Kidney (tissue), 14 donors: ENCODE results near the gene MCRS1. TPM values are rescaled to one million over a fixed set of nuclear protein-coding genes. Genes with fewer than 3 reads are reported as not detected.

Experiments used
- DNase-seq, 5 donors: peaks; one replicate each; pipeline ENCODE4 v3.0.0-alpha.2; 2013 to 2020
- FAIRE-seq: peaks from 2 replicates; lab custom pipeline; 2012; peaks lifted over from hg19 to GRCh38; lab: Jason Lieb, UNC
- H3K27ac ChIP-seq, 2 donors: one replicate each; pipeline ENCODE4 v1.7.0; 2013; ENCODE audit warnings: low read depth in 2 of 2, low read length in 2 of 2, inconsistent platforms in 1 of 2
- H3K27me3 ChIP-seq: one replicate; pipeline ENCODE4 v1.7.1; 2013; ENCODE audit warnings: low read length, inconsistent platforms; ENCODE audit not compliant: control insufficient read depth, insufficient read depth
- H3K36me3 ChIP-seq, 3 donors: one replicate each; pipeline versions ENCODE4 v1.7.0 to v1.7.1; 2013; ENCODE audit warnings: low read length in 3 of 3, control low read depth in 1 of 3, inconsistent platforms in 1 of 3; ENCODE audit not compliant: insufficient read depth in 3 of 3, control insufficient read depth in 2 of 3
- H3K4me1 ChIP-seq, 3 donors: one replicate each; pipeline versions ENCODE4 v1.7.0 to v1.7.1; 2013; ENCODE audit warnings: low read length in 3 of 3, inconsistent platforms in 1 of 3, low read depth in 1 of 3; ENCODE audit not compliant: control insufficient read depth in 2 of 3, insufficient read depth in 2 of 3
- H3K4me3 ChIP-seq, 3 donors: one replicate each; pipeline versions ENCODE4 v1.7.0 to v1.8.1; 2013; ENCODE audit warnings: low read length in 3 of 3, control low read depth in 1 of 3, inconsistent platforms in 1 of 3
- H3K9ac ChIP-seq, 3 donors: one replicate each; pipeline versions ENCODE4 v1.7.0 to v1.7.1; 2013; ENCODE audit warnings: low read length in 3 of 3, control low read depth in 1 of 3, inconsistent platforms in 1 of 3
- H3K9me3 ChIP-seq, 3 donors: one replicate each; pipeline versions ENCODE4 v1.7.0 to v1.7.1; 2013; ENCODE audit warnings: low read length in 3 of 3, control low read depth in 1 of 3, inconsistent platforms in 1 of 3; ENCODE audit not compliant: control insufficient read depth in 2 of 3, insufficient read depth in 1 of 3
- CTCF ChIP-seq: IDR thresholded peaks from 3 replicates; pipeline ENCODE4 v1.5.1; 2012; ENCODE audit warnings: mild to moderate bottlenecking, moderate library complexity, borderline replicate concordance; ENCODE audit not compliant: insufficient read depth; ENCODE audit errors: extremely low read depth
- intact Hi-C: fragments of 100-400 bp; cut with DNase I; formaldehyde crosslinking; loops from one replicate; pipeline ENCODE4 v1.11.1; 2022
- polyA plus RNA-seq: library from polyadenylated mRNA; stranded (reverse); fragments of 350-450 nt; fragmentation: Illumina TruSeq; extraction: RNeasy Lipid Tissue Mini Kit (QIAGEN cat#74804); gene quantifications from one replicate; pipeline ENCODE4 v1.2.3, GENCODE V29; 2014; ENCODE audit warnings: low read depth, low replicate concordance; ENCODE audit not compliant: insufficient read depth
- total RNA-seq: library from RNA; stranded (reverse); fragmentation: NEBNext Ultra II Directional; extraction: Animal tissue kit (Norgen Biotek cat#: 25700); gene quantifications from one replicate; pipeline ENCODE4 v1.2.1, GENCODE V29; 2021
- donor health status: control.
- donor health status: control.
- donor health status: control.
- donor health status: control.
- donor health status: control.
- donor health status: DM: yes; HTN: yes; CAD: no.
- donor health status: Normal renal cell carcinoma (clear cell type).

The MCRS1 gene
- total and polyA plus RNA-seq, 2 donors from 2014 or later = 60.4 to 66.8 TPM

GRCh38 chr12:49524660-49525324 is 43.1 kb downstream of the MCRS1 start:
- peaks cover 0 to 10% (median 4%) of the 10 kb centered on the region in 3 donors for H3K36me3 ChIP-seq
- H3K9me3 ChIP-seq = no peaks in the 10 kb centered on the region
- no peak for DNase-seq
- intact Hi-C loops = no loop called here
- H3K9ac ChIP-seq = no peak overlapping the region
- no peak overlapping the region for H3K27ac ChIP-seq
- no peaks in the 10 kb centered on the region for H3K4me1 ChIP-seq
- TF ChIP-seq CTCF = no peak
- no peak for FAIRE-seq
- H3K27me3 ChIP-seq = no peaks in the 10 kb centered on the region
- no peak overlapping the region for H3K4me3 ChIP-seq

- Histone ChIP-seq H3K27me3 (no peaks in the 10 kb centered on the region), H3K9me3 (no peaks in the 10 kb centered on the region), H3K4me3 (no peak overlapping the region), H3K4me1 (no peaks in the 10 kb centered on the region), H3K36me3 (peaks cover 0 to 10% (median 4%) of the 10 kb centered on the region in 3 donors), H3K9ac (no peak overlapping the region), H3K27ac (no peak overlapping the region)
- intact Hi-C loops = no loop called here
- no peak for DNase-seq
- TF ChIP-seq CTCF = no peak
- FAIRE-seq = no peak
Observed at GRCh38 chr12:49521389-49521788, 46.6 kb downstream of the MCRS1 start.

GRCh38 chr12:49519574-49519936 is 48.4 kb downstream of the MCRS1 start:
- FAIRE-seq (no peak), DNase-seq (no peak)
- no peak overlapping the region for H3K4me3 ChIP-seq
- intact Hi-C loops = no loop called here
- H3K4me1 ChIP-seq = no peaks in the 10 kb centered on the region
- TF ChIP-seq CTCF = no peak
- peaks cover 0 to 4% (median under 1%) of the 10 kb centered on the region in 3 donors for H3K36me3 ChIP-seq
- H3K9me3 ChIP-seq = no peaks in the 10 kb centered on the region
- no peak overlapping the region for H3K27ac ChIP-seq
- no peak overlapping the region for H3K9ac ChIP-seq
- no peaks in the 10 kb centered on the region for H3K27me3 ChIP-seq
